Hepatocyte (in vitro differentiated cells): ENCODE data around the gene TM4SF5. TPM values are rescaled to one million over a fixed set of nuclear protein-coding genes. Genes with fewer than 3 reads are reported as not detected.

Experiments
- DNase-seq: peaks from one replicate; pipeline ENCODE4 v3.0.0-alpha.2; 2016; ENCODE audit warnings: low spot score
- H2AFZ ChIP-seq: fragments of 200-600 bp; sonication (generic); 2 replicates; pipeline ENCODE4 v1.6.0; 2016; ENCODE audit warnings: antibody characterized with exemption, mild to moderate bottlenecking
- H3K27ac ChIP-seq: fragments of 200-600 bp; sonication (generic); 2 replicates; pipeline ENCODE4 v1.5.1; 2016; ENCODE audit warnings: mild to moderate bottlenecking
- H3K27me3 ChIP-seq: fragments of 200-600 bp; sonication (generic); 2 replicates; pipeline ENCODE4 v1.6.1; 2016
- H3K36me3 ChIP-seq: fragments of 200-600 bp; sonication (generic); replicated peaks from 2 replicates; pipeline ENCODE4 v1.5.1; 2016; ENCODE audit warnings: low read depth; ENCODE audit not compliant: insufficient read depth
- H3K4me1 ChIP-seq: fragments of 200-600 bp; sonication (generic); 2 replicates; pipeline ENCODE4 v1.5.1; 2016; ENCODE audit warnings: mild to moderate bottlenecking, moderate library complexity; ENCODE audit not compliant: insufficient read depth
- H3K4me2 ChIP-seq: fragments of 200-600 bp; sonication (generic); 2 replicates; pipeline ENCODE4 v1.6.0; 2016
- H3K4me3 ChIP-seq: fragments of 200-600 bp; sonication (generic); 2 replicates; pipeline ENCODE4 v1.5.1; 2016; ENCODE audit warnings: mild to moderate bottlenecking
- H3K79me2 ChIP-seq: fragments of 200-600 bp; sonication (generic); 2 replicates; pipeline ENCODE4 v1.6.0; 2017; ENCODE audit warnings: mild to moderate bottlenecking
- H3K9me2 ChIP-seq: fragments of 200-600 bp; sonication (generic); replicated peaks from 2 replicates; pipeline ENCODE4 v1.6.0; 2017; ENCODE audit warnings: mild to moderate bottlenecking; ENCODE audit not compliant: insufficient read depth
- H3K9me3 ChIP-seq: fragments of 200-600 bp; sonication (generic); 2 replicates; pipeline ENCODE4 v1.5.1; 2016; ENCODE audit warnings: low read depth, mild to moderate bottlenecking
- H4K20me1 ChIP-seq: fragments of 200-600 bp; sonication (generic); 2 replicates; pipeline ENCODE4 v1.6.0; 2016; ENCODE audit warnings: mild to moderate bottlenecking; ENCODE audit not compliant: insufficient read depth, poor library complexity, severe bottlenecking
- CTCF ChIP-seq: fragments of 200-600 bp; sonication (generic); IDR thresholded peaks from 2 replicates; pipeline ENCODE4 v1.5.1; 2016; ENCODE audit warnings: antibody characterized with exemption, mild to moderate bottlenecking; ENCODE audit not compliant: poor library complexity
- EZH2 ChIP-seq: fragments of 200-600 bp; sonication (generic); IDR thresholded peaks from 2 replicates; pipeline ENCODE4 v1.6.1; 2016; ENCODE audit warnings: antibody characterized with exemption, mild to moderate bottlenecking, borderline replicate concordance
- EZH2phosphoT487 ChIP-seq: fragments of 200-600 bp; sonication (generic); IDR thresholded peaks from one replicate; pipeline ENCODE4 v1.6.1; 2018; ENCODE audit warnings: antibody characterized with exemption, mild to moderate bottlenecking, low read depth, moderate library complexity; ENCODE audit not compliant: unreplicated experiment, severe bottlenecking
- WGBS: methylation state at CpG from one replicate; pipeline ENCODE4 v1.1.6; 2016; ENCODE audit warnings: low lambda C conversion rate; ENCODE audit errors: missing lambda C conversion rate; 5-methylcytosine and 5-hydroxymethylcytosine counted together
- polyA plus RNA-seq: library from polyadenylated mRNA; unstranded; fragments of >200 nt; fragmentation: Nextera tagmentation; extraction: Ambion mirVana; gene quantifications from 2 replicates; pipeline ENCODE4 v1.2.1, GENCODE V29; 2016
- total RNA-seq: library from RNA; depleted of rRNA; stranded (reverse); fragments of >200 nt; gene quantifications from 2 replicates; pipeline ENCODE4 v1.2.3, GENCODE V29; 2014

Gene TM4SF5
- total and polyA plus RNA-seq, 2 experiments from 2014 or later: 20.8 to 54.0 TPM

- WGBS: 1% methylated on average over 7 of the region's 7 CpGs
- Histone ChIP-seq H3K79me2 (peaks cover 16% of the 10 kb centered on the region), H3K4me3 (peak overlapping the region; percentile 67), H3K36me3 (no peaks in the 10 kb centered on the region), H3K4me2 (peak overlapping the region; percentile 77), H3K27me3 (no peaks in the 10 kb centered on the region), H4K20me1 (no peaks in the 10 kb centered on the region), H3K4me1 (peaks cover 4% of the 10 kb centered on the region), H3K27ac (peak overlapping the region; percentile 74), H3K9me3 (no peaks in the 10 kb centered on the region), H2AFZ (peak overlapping the region; percentile 74), H3K9me2 (no peaks in the 10 kb centered on the region)
- no peak for TF ChIP-seq EZH2phosphoT487
- no peak for TF ChIP-seq CTCF
- TF ChIP-seq EZH2: no peak
- DNase-seq: peak; percentile 63
These were observed 24.9 kb downstream of the TM4SF5 start for GRCh38 chr17:4796552-4796920.

- Histone ChIP-seq H3K36me3 (no peaks in the 10 kb centered on the region), H4K20me1 (no peaks in the 10 kb centered on the region), H3K27ac (no peak overlapping the region), H3K4me1 (peaks cover 4% of the 10 kb centered on the region), H2AFZ (no peak overlapping the region), H3K4me2 (no peak overlapping the region), H3K79me2 (peaks cover 16% of the 10 kb centered on the region), H3K9me2 (no peaks in the 10 kb centered on the region), H3K9me3 (no peaks in the 10 kb centered on the region), H3K4me3 (no peak overlapping the region), H3K27me3 (no peaks in the 10 kb centered on the region)
- DNase-seq: no peak
- WGBS: 76% methylated on average over 10 of the region's 10 CpGs
- TF ChIP-seq EZH2phosphoT487 (no peak), EZH2 (no peak), CTCF (no peak)
These were observed 28.9 kb downstream of the TM4SF5 start for GRCh38 chr17:4800462-4801196.

GRCh38 chr17:4802228-4802627 lies 30.5 kb downstream of the TM4SF5 start, which contains the start of gene C17orf114:
TSS of gene C17orf114 (minus strand) at chr17:4802328.
- no peaks in the 10 kb centered on the region for H3K9me3 ChIP-seq
- no peaks in the 10 kb centered on the region for H4K20me1 ChIP-seq
- DNase-seq: no peak
- no peak within 1 kb of the TSS for H3K4me3 ChIP-seq
- peaks cover 6% of the 10 kb centered on the region for H3K79me2 ChIP-seq
- H3K4me1 ChIP-seq: no peaks in the 10 kb centered on the region
- TF ChIP-seq EZH2phosphoT487 (no peak), CTCF (no peak), EZH2 (no peak)
- H2AFZ ChIP-seq: no peak within 1 kb of the TSS
- no peaks in the 10 kb centered on the region for H3K27me3 ChIP-seq
- no peak within 1 kb of the TSS for H3K27ac ChIP-seq
- H3K9me2 ChIP-seq: no peaks in the 10 kb centered on the region
- no peak within 1 kb of the TSS for H3K4me2 ChIP-seq
- H3K36me3 ChIP-seq: no peaks in the 10 kb centered on the region
- 92% methylated on average over 9 of the region's 9 CpGs for WGBS
